Esophagus squamous epithelium (tissue), 5 donors: Measurements from ENCODE around the gene LRP1. TPM values are rescaled to one million over a fixed set of nuclear protein-coding genes. Genes with fewer than 3 reads are reported as not detected.
A peak's percentile ranks its signal among the peaks of the same experiment; 100 is the strongest.

Experiments
- DNase-seq: peaks from one replicate; lab custom pipeline; 2025; lab: John Stamatoyannopoulos, UW
- H3K27ac ChIP-seq, 4 donors: fragments of 200-600 bp; sonication (generic); one replicate each; pipeline ENCODE4 v1.5.1; 2016 to 2019; ENCODE audit warnings: mild to moderate bottlenecking in 1 of 4
- H3K27me3 ChIP-seq, 4 donors: fragments of 200-600 bp; sonication (generic); 1 replicate in 3 of 4; 2 replicates in 1 of 4; pipeline versions ENCODE4 v1.5.1 to v1.6.0; 2017 to 2021; ENCODE audit warnings: antibody characterized with exemption in 1 of 4
- H3K36me3 ChIP-seq, 3 donors: fragments of 200-600 bp; sonication (generic); one replicate each; pipeline ENCODE4 v1.5.1; 2016 to 2019
- H3K4me1 ChIP-seq, 3 donors: fragments of 200-600 bp; sonication (generic); one replicate each; pipeline ENCODE4 v1.5.1; 2017 to 2019
- H3K4me3 ChIP-seq, 4 donors: fragments of 200-600 bp; sonication (generic); 1 replicate in 3 of 4; 2 replicates in 1 of 4; pipeline ENCODE4 v1.5.1; 2016 to 2019; ENCODE audit warnings: mild to moderate bottlenecking in 2 of 4, moderate library complexity in 1 of 4
- H3K9me3 ChIP-seq, 3 donors: fragments of 200-600 bp; sonication (generic); one replicate each; pipeline ENCODE4 v1.5.1; 2016 to 2019
- CTCF ChIP-seq, 6 experiments: fragments of 450-650 bp in 4 of 6; fragments of 200-600 bp in 2 of 6; sonication (generic) in 2 of 6; IDR thresholded peaks; one replicate each; pipeline ENCODE4 v1.5.1; 2016 to 2019; ENCODE audit warnings: antibody characterized with exemption in 6 of 6, mild to moderate bottlenecking in 4 of 6, moderate library complexity in 4 of 6
- POLR2A ChIP-seq, 4 donors: fragments of 450-650 bp; IDR thresholded peaks; one replicate each; pipeline ENCODE4 v1.6.1; 2017; ENCODE audit warnings: antibody characterized with exemption in 4 of 4, mild to moderate bottlenecking in 4 of 4, moderate library complexity in 3 of 4
- WGBS, 2 donors: methylation state at CpG; one replicate each; pipeline ENCODE4 v1.1.5; 2018; 5-methylcytosine and 5-hydroxymethylcytosine counted together
- intact Hi-C: fragments of 100-400 bp; cut with DNase I; formaldehyde crosslinking; loops from one replicate; pipeline ENCODE4 v1.15.0; 2022
- total RNA-seq, 4 donors: library from RNA; depleted of rRNA; stranded (reverse); fragments of >200 nt; gene quantifications; one replicate each; pipeline ENCODE4 v1.1.0, GENCODE V29; 2016
- donor health status: DM: yes; HTN: yes; CAD: no.

The LRP1 gene
- total RNA-seq, 4 donors from 2014 or later = 60.8 to 147 (median 81.9) TPM

- no peak overlapping the region for H3K4me3 ChIP-seq
- peaks cover 0 to 62% (median 14%) of the 10 kb centered on the region in 3 donors for H3K4me1 ChIP-seq
- peaks cover 25 to 100% (median 43%) of the 10 kb centered on the region in 3 donors for H3K36me3 ChIP-seq
- H3K27me3 ChIP-seq = no peaks in the 10 kb centered on the region
- no peak for DNase-seq
- intact Hi-C loops = no loop called here
- no peaks in the 10 kb centered on the region for H3K9me3 ChIP-seq
- no peak for TF ChIP-seq CTCF (IDR thresholded peaks at IDR 0.05)
- TF ChIP-seq POLR2A (IDR thresholded peaks at IDR 0.05) = no peak
- peak overlapping the region in 2 of 4 donors; percentile 45 to 51 for H3K27ac ChIP-seq
- WGBS, 2 donors = 81 to 87% methylated on average over 7 to 9 of the region's 9 CpGs
Observed at GRCh38 chr12:57142121-57142520, 13.8 kb downstream of the LRP1 start.

- peaks cover 0 to 62% (median 20%) of the 10 kb centered on the region in 3 donors for H3K4me1 ChIP-seq
- peak overlapping the region in 3 of 4 donors; percentile 38 to 51 (median 45) for H3K27ac ChIP-seq
- WGBS, 2 donors = 65 to 81% methylated on average over 6 to 7 of the region's 7 CpGs
- H3K9me3 ChIP-seq = no peaks in the 10 kb centered on the region
- H3K4me3 ChIP-seq = no peak overlapping the region
- no peaks in the 10 kb centered on the region for H3K27me3 ChIP-seq
- no peak for DNase-seq
- peaks cover 25 to 100% (median 43%) of the 10 kb centered on the region in 3 donors for H3K36me3 ChIP-seq
- TF ChIP-seq CTCF (IDR thresholded peaks at IDR 0.05) (no peak), POLR2A (IDR thresholded peaks at IDR 0.05) (no peak)
- intact Hi-C loops = no loop called here
Observed at GRCh38 chr12:57142727-57143126, 14.4 kb downstream of the LRP1 start.

- 95% methylated on average over 3 of the region's 4 CpGs; no CpG with 5 or more reads in 1 of the 2 donors for WGBS, 2 donors
- intact Hi-C loops = no loop called here
- peaks cover 25 to 100% (median 43%) of the 10 kb centered on the region in 3 donors for H3K36me3 ChIP-seq
Observed at GRCh38 chr12:57143454-57143853, 15.2 kb downstream of the LRP1 start.

GRCh38 chr12:57145460-57146059, 17.3 kb downstream of the LRP1 start:
- H3K4me1 ChIP-seq = peaks cover 13 to 73% (median 39%) of the 10 kb centered on the region in 3 donors
- peaks cover 25 to 99% (median 40%) of the 10 kb centered on the region in 3 donors for H3K36me3 ChIP-seq
- H3K9me3 ChIP-seq = no peaks in the 10 kb centered on the region
- no peaks in the 10 kb centered on the region for H3K27me3 ChIP-seq
- H3K27ac ChIP-seq = peak overlapping the region in 3 of 4 donors; percentile 11 to 87 (median 67)
- no peak for TF ChIP-seq POLR2A (IDR thresholded peaks at IDR 0.05)
- no peak for TF ChIP-seq CTCF (IDR thresholded peaks at IDR 0.05)
- no peak for DNase-seq
- intact Hi-C loops = no loop called here
- WGBS, 2 donors = 69 to 74% methylated on average over 6 to 8 of the region's 10 CpGs
- no peak overlapping the region for H3K4me3 ChIP-seq

More at GRCh38 chr12:57143454-57143853, 15.2 kb downstream of the LRP1 start:
- Histone ChIP-seq H3K9me3 (no peaks in the 10 kb centered on the region), H3K27ac (peak overlapping the region in 2 of 4 donors; percentile 38 to 51), H3K4me1 (peaks cover 3 to 62% (median 23%) of the 10 kb centered on the region in 3 donors), H3K27me3 (no peaks in the 10 kb centered on the region), H3K4me3 (no peak overlapping the region)
- TF ChIP-seq CTCF (IDR thresholded peaks at IDR 0.05) (no peak), POLR2A (IDR thresholded peaks at IDR 0.05) (no peak)
- DNase-seq = no peak

GRCh38 chr12:57146092-57146491, 17.8 kb downstream of the LRP1 start:
- H3K27me3 ChIP-seq = no peaks in the 10 kb centered on the region
- TF ChIP-seq POLR2A (IDR thresholded peaks at IDR 0.05) = no peak
- no peak for TF ChIP-seq CTCF (IDR thresholded peaks at IDR 0.05)
- H3K27ac ChIP-seq = peak overlapping the region; percentile 11 to 87 (median 48)
- 50 to 56% methylated on average over 2 of the region's 2 CpGs for WGBS, 2 donors
- H3K4me3 ChIP-seq = no peak overlapping the region
- DNase-seq = no peak
- no peaks in the 10 kb centered on the region for H3K9me3 ChIP-seq
- peaks cover 22 to 99% (median 35%) of the 10 kb centered on the region in 3 donors for H3K36me3 ChIP-seq
- H3K4me1 ChIP-seq = peaks cover 13 to 79% (median 44%) of the 10 kb centered on the region in 3 donors
- intact Hi-C loops = no loop called here
